Endothelial cell of umbilical vein (primary cell): ENCODE measurements around the gene HID1. TPM values are rescaled to one million over a fixed set of nuclear protein-coding genes. Genes with fewer than 3 reads are reported as not detected.

Experiments
- BruUV-seq: library from RNA; stranded (reverse); fragments of 400-500 nt; replicated peaks from 2 replicates; lab custom pipeline; 2021; lab: Mats Ljungman, UMichigan
- CTCF ChIA-PET: fragments of 300-600, 350-600 bp; sonication (Branson Sonifier 250); formaldehyde crosslinking; loops from one replicate; lab custom pipeline; 2021; ENCODE audit warnings: antibody characterized with exemption, inconsistent platforms; lab: Charles Lee
- POLR2A ChIA-PET: fragments of 300-600, 350-600 bp; sonication (Branson Sonifier 250); formaldehyde crosslinking; loops from one replicate; lab custom pipeline; 2021; ENCODE audit warnings: antibody characterized with exemption, inconsistent platforms; lab: Charles Lee
- DNase-seq: peaks from one replicate; pipeline ENCODE4 v3.0.0-alpha.2; 2011; ENCODE audit warnings: low read depth, low spot score
- FAIRE-seq: peaks from 2 replicates; lab custom pipeline; 2011; peaks lifted over from hg19 to GRCh38; lab: Jason Lieb, UNC
- H2AFZ ChIP-seq: 2 replicates; pipeline ENCODE4 v1.6.0; 2012; ENCODE audit warnings: low read depth, low read length, control low read depth, inconsistent platforms
- H3K27ac ChIP-seq: 2 replicates; pipeline ENCODE4 v1.5.1; 2011; ENCODE audit warnings: low read depth, mild to moderate bottlenecking, control low read depth, low read length, moderate library complexity; ENCODE audit not compliant: insufficient read depth
- H3K27me3 ChIP-seq, 2 experiments: 2 replicates each; pipeline versions ENCODE4 v1.6.0 to v1.6.1; 2011; ENCODE audit warnings: low read length in 2 of 2, mixed read lengths in 1 of 2; ENCODE audit not compliant: control insufficient read depth in 2 of 2, insufficient read depth in 2 of 2
- H3K36me3 ChIP-seq, 2 experiments: 2 replicates in 1 of 2; 3 replicates in 1 of 2; pipeline ENCODE4 v1.5.1; 2011; ENCODE audit warnings: low read length in 2 of 2, mild to moderate bottlenecking in 1 of 2, moderate library complexity in 1 of 2; ENCODE audit not compliant: control insufficient read depth in 2 of 2, insufficient read depth in 2 of 2; ENCODE audit errors: extremely low read depth in 1 of 2
- H3K4me1 ChIP-seq: 3 replicates; pipeline ENCODE4 v1.5.1; 2011; ENCODE audit warnings: mild to moderate bottlenecking, low read length; ENCODE audit not compliant: control insufficient read depth, insufficient read depth; ENCODE audit errors: extremely low read depth
- H3K4me2 ChIP-seq: 2 replicates; pipeline ENCODE4 v1.6.1; 2011; ENCODE audit warnings: low read length, control low read depth, mixed read lengths; ENCODE audit not compliant: insufficient read depth
- H3K4me3 ChIP-seq, 3 experiments: fragments of 200-600 bp in 1 of 3; sonication (generic), shearing (Covaris generic) in 1 of 3; replicated peaks in 1 of 3; 2 replicates each; pipeline ENCODE4 v1.5.1; 2011 to 2016; ENCODE audit warnings: control low read depth in 3 of 3, low read length in 3 of 3, mild to moderate bottlenecking in 2 of 3, inconsistent platforms in 1 of 3, low read depth in 1 of 3, moderate library complexity in 1 of 3; ENCODE audit not compliant: insufficient read depth in 1 of 3
- H3K79me2 ChIP-seq: 2 replicates; pipeline ENCODE4 v1.6.0; 2012; ENCODE audit warnings: low read length, inconsistent platforms; ENCODE audit not compliant: control insufficient read depth, insufficient read depth
- H3K9ac ChIP-seq: replicated peaks from 2 replicates; pipeline ENCODE3; 2011; ENCODE audit warnings: low read length, control low read depth; ENCODE audit not compliant: insufficient read depth; ENCODE audit errors: extremely low read depth
- H3K9me1 ChIP-seq: replicated peaks from 3 replicates; pipeline ENCODE4 v1.6.0; 2011; ENCODE audit warnings: mild to moderate bottlenecking, low read length; ENCODE audit not compliant: control insufficient read depth, insufficient read depth; ENCODE audit errors: extremely low read depth
- H3K9me3 ChIP-seq: replicated peaks from 2 replicates; pipeline ENCODE4 v1.5.1; 2012; ENCODE audit warnings: low read length, inconsistent platforms; ENCODE audit not compliant: control insufficient read depth, insufficient read depth
- H4K20me1 ChIP-seq: replicated peaks from 2 replicates; pipeline ENCODE3; 2011; ENCODE audit warnings: mild to moderate bottlenecking, low read length; ENCODE audit not compliant: control insufficient read depth, insufficient read depth; ENCODE audit errors: extremely low read depth
- CTCF ChIP-seq, 2 donors: IDR thresholded peaks; 1 replicate in 1 of 2; 2 replicates in 1 of 2; pipeline ENCODE4 v1.5.1; 2011; ENCODE audit warnings: low read length in 2 of 2, mild to moderate bottlenecking in 2 of 2, moderate library complexity in 2 of 2, control low read depth in 1 of 2, inconsistent platforms in 1 of 2, low read depth in 1 of 2; ENCODE audit not compliant: insufficient read depth in 1 of 2; ENCODE audit errors: extremely low read depth in 1 of 2
- EZH2 ChIP-seq: IDR thresholded peaks from 2 replicates; pipeline ENCODE4 v1.6.1; 2012; ENCODE audit warnings: borderline replicate concordance, low read depth, mild to moderate bottlenecking, moderate library complexity, low read length, inconsistent platforms; ENCODE audit not compliant: severe bottlenecking
- FOS ChIP-seq: IDR thresholded peaks from 2 replicates; pipeline ENCODE4 v1.6.1; 2011; ENCODE audit warnings: mild to moderate bottlenecking, low read length, moderate library complexity, borderline replicate concordance; ENCODE audit not compliant: insufficient read depth
- GATA2 ChIP-seq: IDR thresholded peaks from 2 replicates; pipeline ENCODE4 v1.7.0; 2011; ENCODE audit warnings: low read depth, mild to moderate bottlenecking, moderate library complexity, mixed read lengths, low read length; ENCODE audit not compliant: insufficient read length, insufficient read depth
- JUN ChIP-seq: IDR thresholded peaks from 2 replicates; pipeline ENCODE4 v1.6.1; 2011; ENCODE audit warnings: borderline replicate concordance, low read depth; ENCODE audit not compliant: insufficient read length, insufficient read depth
- MAX ChIP-seq: IDR thresholded peaks from 2 replicates; pipeline ENCODE4 v1.6.1; 2011; ENCODE audit not compliant: insufficient read depth, insufficient read length
- MYC ChIP-seq: IDR thresholded peaks from one replicate; pipeline ENCODE4 v1.6.1; 2011; ENCODE audit warnings: mild to moderate bottlenecking, low read depth, low read length
- POLR2A ChIP-seq: IDR thresholded peaks from 2 replicates; pipeline ENCODE4 v1.6.1; 2012; ENCODE audit warnings: low read depth, mild to moderate bottlenecking, control low read depth, low read length
- POLR2AphosphoS5 ChIP-seq: IDR thresholded peaks from 2 replicates; pipeline ENCODE4 v1.6.1; 2012; ENCODE audit warnings: low read depth, mild to moderate bottlenecking, control low read depth, low read length, moderate library complexity; ENCODE audit not compliant: insufficient read depth
- dilution Hi-C: fragments of 300-500 bp; cut with MboI; formaldehyde crosslinking; loops from one replicate; pipeline ENCODE4 v1.15.0; 2019; ENCODE audit warnings: low sequenced_read_pairs; ENCODE audit not compliant: extremely low pct_ligation_motif_present
- intact Hi-C: fragments of 100-400 bp; cut with micrococcal nuclease; formaldehyde crosslinking; loops from one replicate; pipeline ENCODE4 v1.10.0; 2022
- polyA plus RNA-seq, 4 experiments: library from polyadenylated mRNA; depleted of rRNA in 3 of 4; stranded (reverse) in 3 of 4; unstranded in 1 of 4; fragments of >200 nt; gene quantifications; 2 replicates each; pipeline versions ENCODE4 v1.2.1 to v1.2.3, GENCODE V29; 2011 to 2012; ENCODE audit warnings: missing spikeins in 1 of 4
- total RNA-seq: library from RNA; stranded (reverse); gene quantifications from 2 replicates; pipeline ENCODE4 v1.2.3, GENCODE V29; 2021

The HID1 gene
- total and polyA plus RNA-seq, 2 donors (not counting 3 experiments of a cell fraction or from before 2014, with no cell fraction given) = 41.4 to 53.3 TPM

- BruUV-seq = no TSS peak
- Histone ChIP-seq H3K4me2 (no peak overlapping the region), H2AFZ (no peak overlapping the region), H3K9ac (no peak overlapping the region), H3K27ac (no peak overlapping the region), H3K4me3 (no peak overlapping the region), H3K79me2 (no peaks in the 10 kb centered on the region), H3K36me3 (no peaks in the 10 kb centered on the region), H4K20me1 (no peaks in the 10 kb centered on the region), H3K9me3 (no peaks in the 10 kb centered on the region), H3K4me1 (no peaks in the 10 kb centered on the region), H3K27me3 (no peaks in the 10 kb centered on the region), H3K9me1 (no peaks in the 10 kb centered on the region)
- POLR2A ChIA-PET = no interaction called here
- CTCF ChIA-PET = no interaction called here
- dilution Hi-C loops = no loop called here
- TF ChIP-seq FOS (no peak), POLR2A (no peak), MYC (no peak), EZH2 (no peak), CTCF (IDR thresholded peaks at IDR 0.05; ENCODE audit: extremely low read depth in 1 of 2, insufficient read depth in 1 of 2, low read depth in 1 of 2, low read length in 2 of 2) (no peak), MAX (no peak), JUN (no peak), POLR2AphosphoS5 (no peak), GATA2 (no peak)
- intact Hi-C loops = no loop called here
- DNase-seq (no peak), FAIRE-seq (no peak)
Measured at GRCh38 chr17:74954115-74954514, 18.4 kb downstream of the HID1 start.
